Ishikawa (cell line): Measurements from ENCODE around the gene UHMK1.

Experiments used
- CEBPB ChIP-seq: IDR thresholded peaks from 2 replicates; pipeline ENCODE4 v1.6.1; 2012
- CREB1 ChIP-seq: IDR thresholded peaks from 2 replicates; pipeline ENCODE4 v1.6.1; 2012; ENCODE audit warnings: low read depth
- EGR1 ChIP-seq: IDR thresholded peaks from 2 replicates; pipeline ENCODE4 v1.6.1; 2012
- EP300 ChIP-seq: IDR thresholded peaks from 2 replicates; pipeline ENCODE4 v1.6.1; 2012; ENCODE audit warnings: borderline replicate concordance
- FOXM1 ChIP-seq: IDR thresholded peaks from 2 replicates; pipeline ENCODE4 v1.6.1; 2012; ENCODE audit warnings: low read depth, borderline replicate concordance
- MAX ChIP-seq: IDR thresholded peaks from 2 replicates; pipeline ENCODE4 v1.6.1; 2012
- RAD21 ChIP-seq: IDR thresholded peaks from 2 replicates; pipeline ENCODE4 v1.6.1; 2012; ENCODE audit warnings: low read depth
- REST ChIP-seq: IDR thresholded peaks from 2 replicates; pipeline ENCODE4 v1.6.1; 2012; ENCODE audit warnings: low read depth, mild to moderate bottlenecking
- TCF12 ChIP-seq: IDR thresholded peaks from 2 replicates; pipeline ENCODE4 v1.6.1; 2012; ENCODE audit warnings: low read depth
- USF1 ChIP-seq: IDR thresholded peaks from 2 replicates; pipeline ENCODE4 v1.6.1; 2012
- YY1 ChIP-seq: IDR thresholded peaks from 2 replicates; pipeline ENCODE4 v1.6.1; 2012; ENCODE audit warnings: low read depth

GRCh38 chr1:162487241-162487640 is 10.4 kb upstream of the UHMK1 start:
- TF ChIP-seq MAX (no peak), EGR1 (no peak), RAD21 (no peak), EP300 (no peak), TCF12 (no peak), CREB1 (no peak), REST (no peak), YY1 (no peak), USF1 (no peak), FOXM1 (no peak), CEBPB (no peak)
